C4-2B (cell line): Measurements from ENCODE around the gene IRX3.

Experiments used
- CTCF ChIP-seq: fragments of 450-650 bp; conservative IDR thresholded peaks from 2 replicates; pipeline ENCODE4 v1.5.1; 2017; ENCODE audit warnings: mild to moderate bottlenecking
- ZFX ChIP-seq: fragments of 450-650 bp; IDR thresholded peaks from 2 replicates; pipeline ENCODE4 v1.6.1; 2017

GRCh38 chr16:54284931-54285413, 1.6 kb downstream of the IRX3 start:
- TF ChIP-seq CTCF, result no peak
- no peak for TF ChIP-seq ZFX
